ENCODE data around the gene SLC1A7.

DNA sequence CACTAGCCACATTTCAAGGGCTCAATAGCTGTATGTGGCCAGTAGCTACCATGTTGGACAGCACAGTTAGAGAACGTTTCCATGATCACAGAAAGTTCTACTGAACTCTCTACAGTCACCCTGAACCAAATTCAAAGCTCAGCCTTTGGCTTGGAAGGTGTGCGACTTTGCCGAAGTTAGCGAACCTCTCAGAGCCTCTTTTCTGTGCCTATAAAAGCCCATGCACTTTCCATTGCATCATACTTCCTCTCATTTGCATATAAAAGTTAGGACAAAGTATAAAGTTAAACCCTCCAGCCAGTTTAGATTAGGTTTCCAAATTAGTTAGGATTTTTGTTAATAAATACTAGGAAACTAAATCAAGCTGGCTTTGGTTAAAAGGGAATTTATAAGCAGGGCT, 4.7 kb upstream of the SLC1A7 start:
- no peak for TF ChIP-seq CTCF (IDR thresholded peaks at IDR 0.05)
- TF ChIP-seq POLR2AphosphoS5 (IDR thresholded peaks at IDR 0.05; ENCODE audit: low read depth, low read length) = no peak
- no peak for TF ChIP-seq REST (IDR thresholded peaks at IDR 0.05; ENCODE audit: insufficient read depth in 1 of 2, low read depth in 2 of 2, low read length in 1 of 2)
- no peak for TF ChIP-seq SIN3A (IDR thresholded peaks at IDR 0.05; ENCODE audit: borderline replicate concordance, insufficient read depth, low read depth, low read length)
